Measurements from ENCODE around the gene ARID1B. TPM values are rescaled to one million over a fixed set of nuclear protein-coding genes. Genes with fewer than 3 reads are reported as not detected.

The ARID1B gene
- total RNA-seq, 1 experiment from 2014 or later: 60.3 TPM

DNA sequence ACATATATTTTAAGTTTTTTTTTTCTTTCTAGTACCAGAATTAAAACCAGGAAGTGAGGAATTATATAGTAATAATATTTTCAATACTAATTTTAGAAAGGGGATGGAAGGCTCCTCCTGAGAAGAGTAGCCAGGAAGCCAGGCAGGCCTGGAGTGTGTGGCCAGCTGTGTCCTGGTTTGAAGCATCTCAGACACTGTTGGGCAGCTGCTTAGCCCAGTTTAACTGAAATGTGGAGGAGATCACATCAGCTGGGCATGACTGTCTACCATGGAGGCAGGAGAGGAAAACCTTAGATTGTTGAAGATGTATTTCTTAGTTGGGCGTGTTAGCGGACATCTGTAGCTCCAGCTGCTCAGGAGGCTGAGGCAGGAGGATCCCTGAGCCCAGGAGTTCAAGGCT, 142.2 kb downstream of the ARID1B start (continued):
- TF ChIP-seq, protein P1, sequence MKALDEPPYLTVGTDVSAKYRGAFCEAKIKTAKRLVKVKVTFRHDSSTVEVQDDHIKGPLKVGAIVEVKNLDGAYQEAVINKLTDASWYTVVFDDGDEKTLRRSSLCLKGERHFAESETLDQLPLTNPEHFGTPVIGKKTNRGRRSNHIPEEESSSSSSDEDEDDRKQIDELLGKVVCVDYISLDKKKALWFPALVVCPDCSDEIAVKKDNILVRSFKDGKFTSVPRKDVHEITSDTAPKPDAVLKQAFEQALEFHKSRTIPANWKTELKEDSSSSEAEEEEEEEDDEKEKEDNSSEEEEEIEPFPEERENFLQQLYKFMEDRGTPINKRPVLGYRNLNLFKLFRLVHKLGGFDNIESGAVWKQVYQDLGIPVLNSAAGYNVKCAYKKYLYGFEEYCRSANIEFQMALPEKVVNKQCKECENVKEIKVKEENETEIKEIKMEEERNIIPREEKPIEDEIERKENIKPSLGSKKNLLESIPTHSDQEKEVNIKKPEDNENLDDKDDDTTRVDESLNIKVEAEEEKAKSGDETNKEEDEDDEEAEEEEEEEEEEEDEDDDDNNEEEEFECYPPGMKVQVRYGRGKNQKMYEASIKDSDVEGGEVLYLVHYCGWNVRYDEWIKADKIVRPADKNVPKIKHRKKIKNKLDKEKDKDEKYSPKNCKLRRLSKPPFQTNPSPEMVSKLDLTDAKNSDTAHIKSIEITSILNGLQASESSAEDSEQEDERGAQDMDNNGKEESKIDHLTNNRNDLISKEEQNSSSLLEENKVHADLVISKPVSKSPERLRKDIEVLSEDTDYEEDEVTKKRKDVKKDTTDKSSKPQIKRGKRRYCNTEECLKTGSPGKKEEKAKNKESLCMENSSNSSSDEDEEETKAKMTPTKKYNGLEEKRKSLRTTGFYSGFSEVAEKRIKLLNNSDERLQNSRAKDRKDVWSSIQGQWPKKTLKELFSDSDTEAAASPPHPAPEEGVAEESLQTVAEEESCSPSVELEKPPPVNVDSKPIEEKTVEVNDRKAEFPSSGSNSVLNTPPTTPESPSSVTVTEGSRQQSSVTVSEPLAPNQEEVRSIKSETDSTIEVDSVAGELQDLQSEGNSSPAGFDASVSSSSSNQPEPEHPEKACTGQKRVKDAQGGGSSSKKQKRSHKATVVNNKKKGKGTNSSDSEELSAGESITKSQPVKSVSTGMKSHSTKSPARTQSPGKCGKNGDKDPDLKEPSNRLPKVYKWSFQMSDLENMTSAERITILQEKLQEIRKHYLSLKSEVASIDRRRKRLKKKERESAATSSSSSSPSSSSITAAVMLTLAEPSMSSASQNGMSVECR (CRISPR knock-in tag; IDR thresholded peaks at IDR 0.05; ENCODE audit: borderline replicate concordance): no peak

- CTCF ChIA-PET: interaction anchor here (0.5 to 1.2 kb wide), 2 partner anchors 102 to 126 kb away, joined by 3 to 5 read pairs; no protein-coding TSS in a partner anchor
- DNase-seq (ENCODE audit: low spot score) (no peak), ATAC-seq (peak; percentile 55)
- no peak overlapping the region for H3K4me3 Mint-ChIP-seq
- H3K9me3 Mint-ChIP-seq: 0 out of 2 replicates have a peak, but pooled peaks cover 3% of the 10 kb centered on the region
- peaks cover 2% of the 10 kb centered on the region; the same call in 1 of the 2 replicates for H3K36me3 Mint-ChIP-seq
- POLR2A ChIA-PET: no interaction called here
- H3K27me3 Mint-ChIP-seq (ENCODE audit: low read depth): no peaks in the 10 kb centered on the region
- H3K27ac Mint-ChIP-seq: peak overlapping the region; percentile 9; the same call in 1 of the 2 replicates
- H3K4me1 Mint-ChIP-seq: peaks cover 61% of the 10 kb centered on the region
- TF ChIP-seq RORB (CRISPR knock-in tag; IDR thresholded peaks at IDR 0.05) (no peak), CREB1 (CRISPR knock-in tag; IDR thresholded peaks at IDR 0.05) (no peak), ZNF281 (CRISPR knock-in tag; IDR thresholded peaks at IDR 0.05) (no peak), NR1H2 (CRISPR knock-in tag; IDR thresholded peaks at IDR 0.05) (no peak), ATF1 (CRISPR knock-in tag; IDR thresholded peaks at IDR 0.05) (no peak), NR2C2 (CRISPR knock-in tag; IDR thresholded peaks at IDR 0.05) (no peak), AR (CRISPR knock-in tag; IDR thresholded peaks at IDR 0.05) (no peak), PRRX2 (CRISPR knock-in tag; IDR thresholded peaks at IDR 0.05) (no peak), FOXP4 (CRISPR knock-in tag; IDR thresholded peaks at IDR 0.05) (no peak), EMX1 (CRISPR knock-in tag; IDR thresholded peaks at IDR 0.05) (no peak), GTF2I (CRISPR knock-in tag; conservative IDR thresholded peaks at IDR 0.05) (no peak), ATF6 (CRISPR knock-in tag; IDR thresholded peaks at IDR 0.05) (no peak), TEAD4 (CRISPR knock-in tag; IDR thresholded peaks at IDR 0.05) (no peak), SOX15 (CRISPR knock-in tag; IDR thresholded peaks at IDR 0.05) (no peak), ZBTB21 (CRISPR knock-in tag; IDR thresholded peaks at IDR 0.05; ENCODE audit: borderline replicate concordance) (no peak)
- TF ChIP-seq, protein P2, sequence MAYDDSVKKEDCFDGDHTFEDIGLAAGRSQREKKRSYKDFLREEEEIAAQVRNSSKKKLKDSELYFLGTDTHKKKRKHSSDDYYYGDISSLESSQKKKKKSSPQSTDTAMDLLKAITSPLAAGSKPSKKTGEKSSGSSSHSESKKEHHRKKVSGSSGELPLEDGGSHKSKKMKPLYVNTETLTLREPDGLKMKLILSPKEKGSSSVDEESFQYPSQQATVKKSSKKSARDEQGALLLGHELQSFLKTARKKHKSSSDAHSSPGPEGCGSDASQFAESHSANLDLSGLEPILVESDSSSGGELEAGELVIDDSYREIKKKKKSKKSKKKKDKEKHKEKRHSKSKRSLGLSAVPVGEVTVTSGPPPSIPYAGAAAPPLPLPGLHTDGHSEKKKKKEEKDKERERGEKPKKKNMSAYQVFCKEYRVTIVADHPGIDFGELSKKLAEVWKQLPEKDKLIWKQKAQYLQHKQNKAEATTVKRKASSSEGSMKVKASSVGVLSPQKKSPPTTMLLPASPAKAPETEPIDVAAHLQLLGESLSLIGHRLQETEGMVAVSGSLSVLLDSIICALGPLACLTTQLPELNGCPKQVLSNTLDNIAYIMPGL (CRISPR knock-in tag; IDR thresholded peaks at IDR 0.05): no peak
- TF ChIP-seq, protein P3, sequence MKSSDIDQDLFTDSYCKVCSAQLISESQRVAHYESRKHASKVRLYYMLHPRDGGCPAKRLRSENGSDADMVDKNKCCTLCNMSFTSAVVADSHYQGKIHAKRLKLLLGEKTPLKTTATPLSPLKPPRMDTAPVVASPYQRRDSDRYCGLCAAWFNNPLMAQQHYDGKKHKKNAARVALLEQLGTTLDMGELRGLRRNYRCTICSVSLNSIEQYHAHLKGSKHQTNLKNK (CRISPR knock-in tag; IDR thresholded peaks at IDR 0.05): no peak
These were observed 142.7 kb downstream of the ARID1B start for GRCh38 chr6:156919814-156920369.
